GM23338 (cell line): ENCODE data around the gene ZFPL1. TPM values are rescaled to one million over a fixed set of nuclear protein-coding genes. Genes with fewer than 3 reads are reported as not detected.

Experiments
- ATAC-seq: fragments of 200-7000 bp; cut with Tn5 transposase; 3 replicates; pipeline ENCODE4 v1.9.1; 2020
- DNase-seq: peaks from one replicate; pipeline ENCODE4 v3.0.0-alpha.2; 2015; ENCODE audit warnings: low spot score
- H2AFZ ChIP-seq: fragments of 200-600 bp; sonication (generic); 2 replicates; pipeline ENCODE4 v1.8.0; 2016; ENCODE audit warnings: antibody characterized with exemption, mild to moderate bottlenecking, moderate library complexity
- H3F3A ChIP-seq: fragments of 200-600 bp; sonication (generic); replicated peaks from 2 replicates; pipeline ENCODE4 v1.8.0; 2017; ENCODE audit warnings: antibody characterized with exemption, mixed run types, low read depth
- H3K27ac ChIP-seq: fragments of 200-600 bp; sonication (generic); 2 replicates; pipeline ENCODE4 v1.6.1; 2016; ENCODE audit warnings: low read depth
- H3K27me3 ChIP-seq: fragments of 200-600 bp; sonication (generic); 2 replicates; pipeline ENCODE4 v1.8.0; 2016; ENCODE audit warnings: mild to moderate bottlenecking, mixed run types, moderate library complexity; ENCODE audit not compliant: insufficient read depth
- H3K36me3 ChIP-seq: fragments of 200-600 bp; sonication (generic); 2 replicates; pipeline ENCODE4 v1.8.0; 2016; ENCODE audit warnings: mild to moderate bottlenecking; ENCODE audit not compliant: insufficient read depth
- H3K4me1 ChIP-seq: fragments of 200-600 bp; sonication (generic); 2 replicates; pipeline ENCODE4 v1.8.0; 2016; ENCODE audit warnings: mild to moderate bottlenecking, moderate library complexity; ENCODE audit not compliant: insufficient read depth
- H3K4me2 ChIP-seq: fragments of 200-600 bp; sonication (generic); 2 replicates; pipeline ENCODE4 v1.7.1; 2017; ENCODE audit warnings: mixed run types
- H3K4me3 ChIP-seq: fragments of 200-600 bp; sonication (generic); 2 replicates; pipeline ENCODE4 v1.6.1; 2016; ENCODE audit warnings: mixed run types
- H3K79me2 ChIP-seq: fragments of 200-600 bp; sonication (generic); replicated peaks from 2 replicates; pipeline ENCODE4 v1.8.0; 2017; ENCODE audit warnings: mild to moderate bottlenecking; ENCODE audit not compliant: insufficient read depth
- H3K9me2 ChIP-seq: fragments of 200-600 bp; sonication (generic); 2 replicates; pipeline ENCODE4 v1.8.0; 2017; ENCODE audit not compliant: insufficient read depth
- H4K20me1 ChIP-seq: fragments of 200-600 bp; sonication (generic); replicated peaks from 2 replicates; pipeline ENCODE4 v1.8.0; 2017; ENCODE audit warnings: mild to moderate bottlenecking; ENCODE audit not compliant: insufficient read depth
- H3K27ac Mint-ChIP-seq: 2 replicates; pipeline ENCODE4 v1.8.0; 2020; ENCODE audit warnings: inconsistent platforms, mild to moderate bottlenecking, moderate library complexity, mixed read lengths
- H3K27me3 Mint-ChIP-seq: 3 replicates; pipeline ENCODE4 v1.8.0; 2022; ENCODE audit warnings: low read depth, mild to moderate bottlenecking, moderate library complexity, mixed read lengths, inconsistent platforms; ENCODE audit not compliant: insufficient read depth, poor library complexity
- H3K36me3 Mint-ChIP-seq: 3 replicates; pipeline ENCODE4 v1.8.0; 2021; ENCODE audit warnings: low read depth, mild to moderate bottlenecking, inconsistent platforms, moderate library complexity, mixed read lengths
- H3K4me1 Mint-ChIP-seq: 3 replicates; pipeline ENCODE4 v1.8.0; 2020; ENCODE audit warnings: mild to moderate bottlenecking, inconsistent platforms, mixed read lengths
- H3K4me3 Mint-ChIP-seq: 3 replicates; pipeline ENCODE4 v1.8.0; 2021; ENCODE audit warnings: moderate library complexity, mild to moderate bottlenecking, inconsistent platforms, mixed read lengths
- H3K9me3 Mint-ChIP-seq: 3 replicates; pipeline ENCODE4 v1.8.0; 2020; ENCODE audit warnings: moderate library complexity, mild to moderate bottlenecking, inconsistent platforms, mixed read lengths
- CREB1 ChIP-seq: fragments of 250-450 bp; sonication (Bioruptor Pico); IDR thresholded peaks from 2 replicates; pipeline ENCODE4 v1.5.0; 2020; ENCODE audit warnings: low read depth, mild to moderate bottlenecking, moderate library complexity
- ETS1 ChIP-seq: IDR thresholded peaks from 2 replicates; pipeline ENCODE4 v1.6.1; 2016; ENCODE audit warnings: antibody characterized with exemption
- EZH2 ChIP-seq: fragments of 200-600 bp; sonication (generic); IDR thresholded peaks from one replicate; pipeline ENCODE4 v1.8.0; 2017; ENCODE audit warnings: antibody characterized with exemption, mild to moderate bottlenecking, low read depth; ENCODE audit not compliant: unreplicated experiment
- EZH2phosphoT487 ChIP-seq: fragments of 200-600 bp; sonication (generic); IDR thresholded peaks from one replicate; pipeline ENCODE4 v1.8.1; 2018; ENCODE audit warnings: antibody characterized with exemption; ENCODE audit not compliant: unreplicated experiment
- JUNB ChIP-seq: IDR thresholded peaks from one replicate; pipeline ENCODE4 v1.6.1; 2016; ENCODE audit warnings: antibody characterized with exemption; ENCODE audit not compliant: unreplicated experiment
- NANOG ChIP-seq: IDR thresholded peaks from 2 replicates; pipeline ENCODE4 v1.6.1; 2016; ENCODE audit warnings: antibody characterized with exemption, borderline replicate concordance
- POLR2AphosphoS5 ChIP-seq: IDR thresholded peaks from 2 replicates; pipeline ENCODE4 v1.6.1; 2016; ENCODE audit warnings: antibody characterized with exemption, low read depth
- REST ChIP-seq: IDR thresholded peaks from one replicate; pipeline ENCODE4 v1.6.1; 2018; ENCODE audit warnings: antibody characterized with exemption; ENCODE audit not compliant: unreplicated experiment
- STAT1 ChIP-seq: IDR thresholded peaks from one replicate; pipeline ENCODE4 v1.6.1; 2016; ENCODE audit warnings: antibody characterized with exemption; ENCODE audit not compliant: unreplicated experiment
- ZNF114 ChIP-seq: fragments of 250-450 bp; sonication (Bioruptor Pico); IDR thresholded peaks from 2 replicates; pipeline ENCODE4 v1.5.0; 2020; ENCODE audit warnings: mild to moderate bottlenecking, moderate library complexity
- ZNF331 ChIP-seq: fragments of 250-450 bp; sonication (Bioruptor Pico); IDR thresholded peaks from 2 replicates; pipeline ENCODE4 v1.5.0; 2020; ENCODE audit warnings: low read depth, mild to moderate bottlenecking, moderate library complexity
- polyA plus RNA-seq: library from polyadenylated mRNA; unstranded; fragments of >200 nt; fragmentation: Nextera tagmentation; extraction: Ambion mirVana; gene quantifications from 2 replicates; pipeline ENCODE4 v1.2.1, GENCODE V29; 2016
- total RNA-seq: library from RNA; depleted of rRNA; stranded (reverse); fragments of >200 nt; shearing (Covaris generic); gene quantifications from 2 replicates; pipeline ENCODE4 v1.2.3, GENCODE V29; 2014
- TF ChIP-seq, protein P1 (sequence below): fragments of 250-450 bp; sonication (Bioruptor Pico); IDR thresholded peaks from 2 replicates; pipeline ENCODE4 v1.5.0; 2020; ENCODE audit warnings: mild to moderate bottlenecking, moderate library complexity
- TF ChIP-seq, protein P2 (sequence below), 2 experiments: fragments of 200-600 bp in 1 of 2; sonication (generic) in 1 of 2; conservative IDR thresholded peaks; 2 replicates each; pipeline versions ENCODE4 v1.5.1 to v1.6.1; 2016 to 2017; ENCODE audit warnings: antibody characterized with exemption in 2 of 2, low read depth in 2 of 2, mild to moderate bottlenecking in 2 of 2, moderate library complexity in 1 of 2

ZFPL1 gene
- total and polyA plus RNA-seq, 2 experiments from 2014 or later, result 26.3 to 26.8 TPM

GRCh38 chr11:65125197-65126056 lies 41.4 kb downstream of the ZFPL1 start:
- Histone ChIP-seq H3K27me3 (no peaks in the 10 kb centered on the region), H3K4me3 (no peak overlapping the region), H3K9me2 (no peaks in the 10 kb centered on the region), H2AFZ (no peak overlapping the region), H3K4me1 (peaks cover 11% of the 10 kb centered on the region), H3K27ac (no peak overlapping the region), H3F3A (peaks cover 19% of the 10 kb centered on the region), H3K36me3 (peaks cover 12% of the 10 kb centered on the region), H4K20me1 (peaks cover 7% of the 10 kb centered on the region), H3K4me2 (no peak overlapping the region), H3K79me2 (peaks cover 34% of the 10 kb centered on the region)
- no peak overlapping the region for H3K27ac Mint-ChIP-seq
- H3K27me3 Mint-ChIP-seq, result peaks cover 8% of the 10 kb centered on the region
- no peaks in the 10 kb centered on the region; the same call in 2 of the 3 replicates for H3K9me3 Mint-ChIP-seq
- peaks cover 65% of the 10 kb centered on the region for H3K36me3 Mint-ChIP-seq
- H3K4me3 Mint-ChIP-seq, result no peak overlapping the region
- DNase-seq, result no peak
- H3K4me1 Mint-ChIP-seq, result peaks cover 12% of the 10 kb centered on the region
- ATAC-seq, result no peak
- TF ChIP-seq POLR2AphosphoS5 (no peak), NANOG (no peak), EZH2 (no peak), JUNB (no peak), EZH2phosphoT487 (no peak), CREB1 (CRISPR knock-in tag) (no peak), REST (no peak), STAT1 (no peak), ZNF114 (CRISPR knock-in tag) (no peak), ZNF331 (CRISPR knock-in tag) (no peak), ETS1 (no peak)
- TF ChIP-seq, protein P1, sequence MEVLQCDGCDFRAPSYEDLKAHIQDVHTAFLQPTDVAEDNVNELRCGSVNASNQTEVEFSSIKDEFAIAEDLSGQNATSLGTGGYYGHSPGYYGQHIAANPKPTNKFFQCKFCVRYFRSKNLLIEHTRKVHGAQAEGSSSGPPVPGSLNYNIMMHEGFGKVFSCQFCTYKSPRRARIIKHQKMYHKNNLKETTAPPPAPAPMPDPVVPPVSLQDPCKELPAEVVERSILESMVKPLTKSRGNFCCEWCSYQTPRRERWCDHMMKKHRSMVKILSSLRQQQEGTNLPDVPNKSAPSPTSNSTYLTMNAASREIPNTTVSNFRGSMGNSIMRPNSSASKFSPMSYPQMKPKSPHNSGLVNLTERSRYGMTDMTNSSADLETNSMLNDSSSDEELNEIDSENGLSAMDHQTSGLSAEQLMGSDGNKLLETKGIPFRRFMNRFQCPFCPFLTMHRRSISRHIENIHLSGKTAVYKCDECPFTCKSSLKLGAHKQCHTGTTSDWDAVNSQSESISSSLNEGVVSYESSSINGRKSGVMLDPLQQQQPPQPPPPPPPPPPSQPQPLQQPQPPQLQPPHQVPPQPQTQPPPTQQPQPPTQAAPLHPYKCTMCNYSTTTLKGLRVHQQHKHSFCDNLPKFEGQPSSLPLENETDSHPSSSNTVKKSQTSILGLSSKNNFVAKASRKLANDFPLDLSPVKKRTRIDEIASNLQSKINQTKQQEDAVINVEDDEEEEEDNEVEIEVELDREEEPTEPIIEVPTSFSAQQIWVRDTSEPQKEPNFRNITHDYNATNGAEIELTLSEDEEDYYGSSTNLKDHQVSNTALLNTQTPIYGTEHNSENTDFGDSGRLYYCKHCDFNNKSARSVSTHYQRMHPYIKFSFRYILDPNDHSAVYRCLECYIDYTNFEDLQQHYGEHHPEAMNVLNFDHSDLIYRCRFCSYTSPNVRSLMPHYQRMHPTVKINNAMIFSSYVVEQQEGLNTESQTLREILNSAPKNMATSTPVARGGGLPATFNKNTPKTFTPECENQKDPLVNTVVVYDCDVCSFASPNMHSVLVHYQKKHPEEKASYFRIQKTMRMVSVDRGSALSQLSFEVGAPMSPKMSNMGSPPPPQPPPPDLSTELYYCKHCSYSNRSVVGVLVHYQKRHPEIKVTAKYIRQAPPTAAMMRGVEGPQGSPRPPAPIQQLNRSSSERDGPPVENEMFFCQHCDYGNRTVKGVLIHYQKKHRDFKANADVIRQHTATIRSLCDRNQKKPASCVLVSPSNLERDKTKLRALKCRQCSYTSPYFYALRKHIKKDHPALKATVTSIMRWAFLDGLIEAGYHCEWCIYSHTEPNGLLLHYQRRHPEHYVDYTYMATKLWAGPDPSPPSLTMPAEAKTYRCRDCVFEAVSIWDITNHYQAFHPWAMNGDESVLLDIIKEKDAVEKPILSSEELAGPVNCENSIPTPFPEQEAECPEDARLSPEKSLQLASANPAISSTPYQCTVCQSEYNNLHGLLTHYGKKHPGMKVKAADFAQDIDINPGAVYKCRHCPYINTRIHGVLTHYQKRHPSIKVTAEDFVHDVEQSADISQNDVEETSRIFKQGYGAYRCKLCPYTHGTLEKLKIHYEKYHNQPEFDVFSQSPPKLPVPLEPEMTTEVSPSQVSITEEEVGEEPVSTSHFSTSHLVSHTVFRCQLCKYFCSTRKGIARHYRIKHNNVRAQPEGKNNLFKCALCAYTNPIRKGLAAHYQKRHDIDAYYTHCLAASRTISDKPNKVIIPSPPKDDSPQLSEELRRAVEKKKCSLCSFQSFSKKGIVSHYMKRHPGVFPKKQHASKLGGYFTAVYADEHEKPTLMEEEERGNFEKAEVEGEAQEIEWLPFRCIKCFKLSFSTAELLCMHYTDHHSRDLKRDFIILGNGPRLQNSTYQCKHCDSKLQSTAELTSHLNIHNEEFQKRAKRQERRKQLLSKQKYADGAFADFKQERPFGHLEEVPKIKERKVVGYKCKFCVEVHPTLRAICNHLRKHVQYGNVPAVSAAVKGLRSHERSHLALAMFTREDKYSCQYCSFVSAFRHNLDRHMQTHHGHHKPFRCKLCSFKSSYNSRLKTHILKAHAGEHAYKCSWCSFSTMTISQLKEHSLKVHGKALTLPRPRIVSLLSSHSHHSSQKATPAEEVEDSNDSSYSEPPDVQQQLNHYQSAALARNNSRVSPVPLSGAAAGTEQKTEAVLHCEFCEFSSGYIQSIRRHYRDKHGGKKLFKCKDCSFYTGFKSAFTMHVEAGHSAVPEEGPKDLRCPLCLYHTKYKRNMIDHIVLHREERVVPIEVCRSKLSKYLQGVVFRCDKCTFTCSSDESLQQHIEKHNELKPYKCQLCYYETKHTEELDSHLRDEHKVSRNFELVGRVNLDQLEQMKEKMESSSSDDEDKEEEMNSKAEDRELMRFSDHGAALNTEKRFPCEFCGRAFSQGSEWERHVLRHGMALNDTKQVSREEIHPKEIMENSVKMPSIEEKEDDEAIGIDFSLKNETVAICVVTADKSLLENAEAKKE (CRISPR knock-in tag), result no peak
- TF ChIP-seq, protein P2, sequence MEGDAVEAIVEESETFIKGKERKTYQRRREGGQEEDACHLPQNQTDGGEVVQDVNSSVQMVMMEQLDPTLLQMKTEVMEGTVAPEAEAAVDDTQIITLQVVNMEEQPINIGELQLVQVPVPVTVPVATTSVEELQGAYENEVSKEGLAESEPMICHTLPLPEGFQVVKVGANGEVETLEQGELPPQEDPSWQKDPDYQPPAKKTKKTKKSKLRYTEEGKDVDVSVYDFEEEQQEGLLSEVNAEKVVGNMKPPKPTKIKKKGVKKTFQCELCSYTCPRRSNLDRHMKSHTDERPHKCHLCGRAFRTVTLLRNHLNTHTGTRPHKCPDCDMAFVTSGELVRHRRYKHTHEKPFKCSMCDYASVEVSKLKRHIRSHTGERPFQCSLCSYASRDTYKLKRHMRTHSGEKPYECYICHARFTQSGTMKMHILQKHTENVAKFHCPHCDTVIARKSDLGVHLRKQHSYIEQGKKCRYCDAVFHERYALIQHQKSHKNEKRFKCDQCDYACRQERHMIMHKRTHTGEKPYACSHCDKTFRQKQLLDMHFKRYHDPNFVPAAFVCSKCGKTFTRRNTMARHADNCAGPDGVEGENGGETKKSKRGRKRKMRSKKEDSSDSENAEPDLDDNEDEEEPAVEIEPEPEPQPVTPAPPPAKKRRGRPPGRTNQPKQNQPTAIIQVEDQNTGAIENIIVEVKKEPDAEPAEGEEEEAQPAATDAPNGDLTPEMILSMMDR (conservative IDR thresholded peaks at IDR 0.05; ENCODE audit: low read depth in 2 of 2), result no peak
